Astrocyte (in vitro differentiated cells and primary cell): Measurements from ENCODE around the gene CSTF1. TPM values are rescaled to one million over a fixed set of nuclear protein-coding genes. Genes with fewer than 3 reads are reported as not detected.
"Not testable (repeated sequence)": the region's sequence is repeated elsewhere in the genome, so short reads cannot be mapped to it uniquely, and the experiment has no call there.

Experiments used
- DNase-seq: peaks from one replicate; pipeline ENCODE4 v3.0.0-alpha.2; 2010; ENCODE audit warnings: low read depth
- FAIRE-seq: peaks from 2 replicates; lab custom pipeline; 2011; peaks lifted over from hg19 to GRCh38; lab: Jason Lieb, UNC
- H2AFZ ChIP-seq: 2 replicates; pipeline ENCODE4 v1.6.0; 2012; ENCODE audit warnings: low read depth, low read length, inconsistent platforms
- H3K27ac ChIP-seq: 2 replicates; pipeline ENCODE4 v1.5.1; 2011; ENCODE audit warnings: low read depth, low read length, inconsistent platforms
- H3K27me3 ChIP-seq: 2 replicates; pipeline ENCODE4 v1.6.0; 2011; ENCODE audit warnings: low read length, inconsistent platforms; ENCODE audit not compliant: insufficient read depth
- H3K36me3 ChIP-seq: 2 replicates; pipeline ENCODE4 v1.5.1; 2011; ENCODE audit warnings: low read length, inconsistent platforms; ENCODE audit not compliant: insufficient read depth
- H3K4me1 ChIP-seq: 2 replicates; pipeline ENCODE4 v1.5.1; 2011; ENCODE audit warnings: low read length, inconsistent platforms; ENCODE audit not compliant: insufficient read depth
- H3K4me2 ChIP-seq: 2 replicates; pipeline ENCODE4 v1.6.0; 2012; ENCODE audit warnings: low read length, inconsistent platforms
- H3K4me3 ChIP-seq: 2 replicates; pipeline ENCODE4 v1.5.1; 2011; ENCODE audit warnings: low read depth, mild to moderate bottlenecking, low read length, inconsistent platforms; ENCODE audit not compliant: insufficient read depth
- H3K79me2 ChIP-seq: 2 replicates; pipeline ENCODE4 v1.6.0; 2012; ENCODE audit warnings: mild to moderate bottlenecking, low read length, inconsistent platforms; ENCODE audit not compliant: insufficient read depth
- H3K9ac ChIP-seq: 2 replicates; pipeline ENCODE4 v1.6.0; 2012; ENCODE audit warnings: mild to moderate bottlenecking, low read length, inconsistent platforms
- H3K9me3 ChIP-seq: 2 replicates; pipeline ENCODE4 v1.5.1; 2012; ENCODE audit warnings: low read depth, mild to moderate bottlenecking, low read length, inconsistent platforms; ENCODE audit not compliant: insufficient read depth
- H4K20me1 ChIP-seq: 2 replicates; pipeline ENCODE4 v1.6.0; 2012; ENCODE audit warnings: low read length, inconsistent platforms; ENCODE audit not compliant: insufficient read depth
- H3K27ac Mint-ChIP-seq: one replicate; pipeline ENCODE4 v1.8.0; 2021; ENCODE audit warnings: mild to moderate bottlenecking, mixed read lengths; ENCODE audit not compliant: unreplicated experiment
- H3K27me3 Mint-ChIP-seq: one replicate; pipeline ENCODE4 v1.8.0; 2021; ENCODE audit warnings: low read depth, mixed read lengths; ENCODE audit not compliant: unreplicated experiment
- H3K36me3 Mint-ChIP-seq: one replicate; pipeline ENCODE4 v1.8.0; 2021; ENCODE audit warnings: low read depth, mixed read lengths; ENCODE audit not compliant: unreplicated experiment
- H3K4me1 Mint-ChIP-seq: one replicate; pipeline ENCODE4 v1.8.0; 2021; ENCODE audit warnings: low read depth, mixed read lengths; ENCODE audit not compliant: unreplicated experiment
- H3K4me3 Mint-ChIP-seq: one replicate; pipeline ENCODE4 v1.8.0; 2021; ENCODE audit warnings: mild to moderate bottlenecking, moderate library complexity, mixed read lengths; ENCODE audit not compliant: unreplicated experiment
- H3K9me3 Mint-ChIP-seq: one replicate; pipeline ENCODE4 v1.8.0; 2021; ENCODE audit warnings: mild to moderate bottlenecking, mixed read lengths; ENCODE audit not compliant: unreplicated experiment
- CTCF ChIP-seq: IDR thresholded peaks from 2 replicates; pipeline ENCODE4 v1.5.1; 2011; ENCODE audit warnings: low read depth, mild to moderate bottlenecking, inconsistent platforms, low read length, moderate library complexity; ENCODE audit not compliant: insufficient read depth
- EZH2 ChIP-seq: IDR thresholded peaks from 2 replicates; pipeline ENCODE4 v1.6.1; 2012; ENCODE audit warnings: mild to moderate bottlenecking, low read length, inconsistent platforms; ENCODE audit not compliant: insufficient read depth
- total RNA-seq: library from RNA; stranded (reverse); gene quantifications from 2 replicates; pipeline ENCODE4 v1.2.1, GENCODE V29; 2021

CSTF1 gene
- total RNA-seq, 1 donor from 2014 or later, result 30.3 TPM

GRCh38 chr20:56389807-56390206 is 2.6 kb upstream of the CSTF1 start:
- Mint-ChIP-seq H3K27me3 (no peaks in the 10 kb centered on the region), H3K36me3 (no peaks in the 10 kb centered on the region), H3K4me1 (peaks cover 13% of the 10 kb centered on the region), H3K27ac (no peak overlapping the region), H3K4me3 (no peak overlapping the region), H3K9me3 (no peaks in the 10 kb centered on the region)
- Histone ChIP-seq H3K36me3 (peaks cover 20% of the 10 kb centered on the region), H3K9me3 (no peaks in the 10 kb centered on the region), H3K79me2 (peaks cover 91% of the 10 kb centered on the region), H4K20me1 (peaks cover 6% of the 10 kb centered on the region), H2AFZ (no peak overlapping the region), H3K9ac (no peak overlapping the region), H3K27me3 (no peaks in the 10 kb centered on the region), H3K4me1 (peaks cover 18% of the 10 kb centered on the region), H3K4me2 (peak overlapping the region; percentile 97), H3K27ac (no peak overlapping the region), H3K4me3 (no peak overlapping the region)
- no peak for TF ChIP-seq EZH2
- no peak for TF ChIP-seq CTCF
- no peak for FAIRE-seq
- DNase-seq, result no peak

GRCh38 chr20:56390396-56390795 is 2.0 kb upstream of the CSTF1 start:
- peaks cover 92% of the 10 kb centered on the region for H3K79me2 ChIP-seq
- not testable (repeated sequence) for H3K9me3 ChIP-seq, H3K27ac ChIP-seq, H2AFZ ChIP-seq, H3K4me3 Mint-ChIP-seq, H3K27ac Mint-ChIP-seq, H3K27me3 Mint-ChIP-seq, DNase-seq, H3K36me3 Mint-ChIP-seq, H3K9me3 Mint-ChIP-seq, FAIRE-seq, H3K27me3 ChIP-seq, H4K20me1 ChIP-seq
- peaks cover 13% of the 10 kb centered on the region for H3K4me1 Mint-ChIP-seq
- peak overlapping the region; percentile 96 for H3K4me3 ChIP-seq
- H3K36me3 ChIP-seq, result peaks cover 20% of the 10 kb centered on the region
- H3K4me2 ChIP-seq, result peak overlapping the region; percentile 97
- H3K4me1 ChIP-seq, result peaks cover 18% of the 10 kb centered on the region
- H3K9ac ChIP-seq, result peak overlapping the region; percentile 95

GRCh38 chr20:56391037-56391436 is 1.4 kb upstream of the CSTF1 start:
- peaks cover 9% of the 10 kb centered on the region for H4K20me1 ChIP-seq
- no peak for FAIRE-seq
- H3K27me3 Mint-ChIP-seq, result no peaks in the 10 kb centered on the region
- H3K79me2 ChIP-seq, result peaks cover 92% of the 10 kb centered on the region
- no peak overlapping the region for H3K4me3 Mint-ChIP-seq
- H3K36me3 ChIP-seq, result peaks cover 22% of the 10 kb centered on the region
- no peaks in the 10 kb centered on the region for H3K27me3 ChIP-seq
- H3K4me1 ChIP-seq, result peaks cover 18% of the 10 kb centered on the region
- H3K4me3 ChIP-seq, result peak overlapping the region; percentile 96
- no peaks in the 10 kb centered on the region for H3K9me3 ChIP-seq
- peaks cover 2% of the 10 kb centered on the region for H3K36me3 Mint-ChIP-seq
- no peak overlapping the region for H3K27ac Mint-ChIP-seq
- DNase-seq, result no peak
- peak overlapping the region; percentile 97 for H3K4me2 ChIP-seq
- H2AFZ ChIP-seq, result peak overlapping the region; percentile 95
- H3K9ac ChIP-seq, result peak overlapping the region; percentile 95
- peak overlapping the region; percentile 95 for H3K27ac ChIP-seq
- peaks cover 13% of the 10 kb centered on the region for H3K4me1 Mint-ChIP-seq
- no peaks in the 10 kb centered on the region for H3K9me3 Mint-ChIP-seq
- no peak for TF ChIP-seq EZH2
- no peak for TF ChIP-seq CTCF
